Measurements from ENCODE around the gene MGAT4B.
"Not testable (repeated sequence)": the region's sequence is repeated elsewhere in the genome, so short reads cannot be mapped to it uniquely, and the experiment has no call there.

MGAT4B gene

DNA sequence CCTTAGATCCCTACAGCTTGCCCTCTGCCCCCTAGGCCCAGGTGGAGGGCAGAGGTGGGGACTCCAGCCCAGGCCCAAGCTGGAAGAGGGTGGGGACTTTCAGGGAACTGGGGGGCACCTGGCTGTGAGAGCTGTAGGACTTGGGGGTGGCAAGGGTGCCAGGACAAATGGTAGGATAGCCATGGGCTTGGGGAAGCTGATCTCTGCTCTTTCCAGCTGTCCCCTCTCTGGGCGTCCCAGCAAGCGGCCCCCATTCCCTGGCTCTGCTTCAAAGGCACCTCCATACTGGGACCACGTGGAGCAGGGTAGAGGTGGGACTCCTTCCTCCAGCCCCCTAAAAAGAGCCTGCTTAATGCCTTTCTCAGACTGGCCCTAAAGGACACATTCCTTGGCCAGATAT lies 12.5 kb downstream of the MGAT4B start:
- DNase-seq: no peak

DNA sequence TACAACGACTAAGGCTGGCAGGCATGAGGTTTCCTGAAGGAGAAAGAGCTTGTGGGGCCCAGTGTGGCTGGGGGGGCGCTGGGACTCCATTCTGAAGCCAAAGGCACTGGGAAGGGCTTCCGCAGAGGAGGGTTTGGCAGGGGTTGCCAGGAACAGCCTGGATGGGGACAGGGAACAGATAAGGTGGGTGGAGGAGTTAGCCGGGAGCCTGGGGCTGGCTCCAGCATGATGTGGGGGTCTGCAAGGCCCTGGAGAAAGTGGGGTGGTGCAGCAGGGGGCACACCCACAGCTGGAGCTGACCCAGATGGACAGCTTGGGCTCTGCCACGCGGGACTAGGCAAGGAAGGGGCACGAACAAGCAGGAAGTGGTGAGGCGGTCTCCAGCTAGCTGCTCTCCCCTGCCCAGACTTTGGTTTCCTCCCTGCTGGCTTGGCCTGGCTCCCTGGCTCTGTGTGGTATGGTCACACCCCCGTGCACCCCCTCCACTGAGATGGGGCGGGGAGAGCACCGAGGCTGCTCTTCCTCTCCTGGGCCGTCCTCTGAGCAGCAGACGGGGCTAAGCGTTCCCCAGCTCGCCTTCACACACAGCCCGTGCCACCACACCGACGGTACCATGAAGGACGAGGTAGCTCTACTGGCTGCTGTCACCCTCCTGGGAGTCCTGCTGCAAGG lies 13.1 kb downstream of the MGAT4B start, which contains the start of gene LTC4S:
LTC4S (plus strand) TSS at position 519 of the 672 bp plus-strand sequence; CDS start at position 614, 95 bp downstream.
- DNase-seq: peak; percentile 48

DNA sequence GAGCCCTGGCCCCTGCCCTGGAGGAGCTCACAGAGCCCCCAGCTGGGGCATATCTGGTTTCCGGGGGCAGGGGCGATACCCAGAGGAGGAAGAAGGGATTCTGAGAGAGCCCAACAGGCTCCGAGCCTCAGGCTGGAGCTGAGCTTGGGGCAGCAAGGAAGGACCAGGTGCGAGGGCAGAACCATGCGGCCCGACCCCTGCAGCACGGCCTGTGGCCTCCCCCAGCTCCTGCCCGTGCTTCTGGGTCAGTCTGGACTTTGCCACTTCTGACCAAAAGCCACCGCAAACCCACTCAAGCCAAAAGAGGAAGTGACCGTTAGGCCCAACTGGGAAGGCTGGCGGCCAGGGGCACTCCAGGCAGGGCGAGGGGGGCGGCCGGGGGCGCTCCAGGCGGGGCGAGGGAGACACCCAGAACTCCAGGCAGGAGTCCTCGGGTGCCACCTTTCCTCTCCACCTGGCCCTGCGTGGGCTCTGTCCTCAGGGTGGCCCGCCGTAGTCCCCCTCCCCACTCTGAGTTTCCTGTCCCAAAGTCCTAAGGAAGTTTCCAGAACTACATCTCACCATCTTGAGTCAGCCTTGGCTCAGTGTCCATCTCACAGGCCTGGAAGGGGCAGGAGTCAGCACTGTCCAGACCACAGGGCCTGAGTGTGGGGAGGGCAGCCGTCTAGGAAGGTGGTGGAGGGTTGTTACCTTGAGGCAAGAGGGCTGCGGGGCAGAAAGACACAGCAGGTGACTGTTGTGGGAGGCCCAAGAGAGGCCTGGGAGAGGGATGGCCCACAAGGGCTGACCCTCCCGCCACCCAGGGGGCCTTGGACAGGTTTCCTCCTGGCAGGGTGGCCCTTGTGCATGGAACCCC lies 13.8 kb downstream of the MGAT4B start:
- no peak for DNase-seq

DNA sequence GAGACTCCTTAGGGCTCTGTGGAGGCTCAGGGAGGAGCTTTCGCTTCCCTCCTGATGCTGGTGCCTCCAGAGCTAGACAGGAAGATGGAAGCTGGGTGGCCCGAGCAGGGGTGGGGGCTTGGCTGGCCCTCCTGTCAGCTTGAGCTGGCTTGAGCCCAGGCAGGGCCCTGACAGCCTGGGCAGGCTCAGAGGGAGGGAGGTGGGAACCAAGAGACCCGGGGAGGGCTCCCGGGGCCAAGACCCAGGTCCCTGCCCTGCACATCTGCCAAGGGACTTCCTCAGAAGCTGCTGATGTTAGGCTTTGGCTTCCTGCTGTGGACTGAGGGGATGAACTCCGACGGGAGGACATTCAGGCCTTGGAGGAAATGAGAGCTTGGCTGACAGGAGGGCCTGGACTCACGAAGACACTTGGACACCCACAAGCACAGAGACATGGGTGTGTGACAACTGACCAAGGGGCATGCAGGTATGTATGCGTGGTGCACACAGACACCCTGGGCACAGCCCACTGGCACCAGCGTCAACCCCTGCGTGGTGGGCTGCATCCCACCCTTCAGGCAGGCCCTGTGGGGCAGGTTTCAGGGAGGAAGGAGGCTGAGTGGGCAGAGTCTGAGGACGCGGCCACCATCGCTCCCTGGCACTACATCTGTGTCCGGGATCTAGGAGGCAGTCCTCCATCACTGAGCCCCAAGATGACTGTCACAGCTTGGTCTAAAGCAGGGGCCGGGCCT lies 14.6 kb downstream of the MGAT4B start:
- DNase-seq: no peak

DNA sequence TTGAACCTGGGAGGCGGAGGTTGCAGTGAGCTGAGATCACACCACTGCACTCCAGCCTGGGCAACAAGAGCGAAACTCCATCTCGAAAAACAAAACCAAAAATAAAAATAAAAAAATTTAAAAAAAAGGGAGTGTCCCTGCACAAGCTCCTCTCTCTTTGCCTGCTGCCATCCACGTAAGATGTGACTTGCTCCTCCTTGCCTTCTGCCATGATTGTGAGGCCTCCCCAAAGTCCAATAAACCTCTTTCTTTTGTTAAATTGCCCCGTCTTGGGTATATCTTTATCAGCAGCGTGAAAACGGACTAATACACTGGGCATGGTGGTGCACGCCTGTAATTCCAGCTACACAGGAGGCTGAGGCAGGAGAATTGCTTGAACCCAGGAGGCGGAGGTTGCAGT lies 17.4 kb downstream of the MGAT4B start:
- not testable (repeated sequence) for DNase-seq

DNA sequence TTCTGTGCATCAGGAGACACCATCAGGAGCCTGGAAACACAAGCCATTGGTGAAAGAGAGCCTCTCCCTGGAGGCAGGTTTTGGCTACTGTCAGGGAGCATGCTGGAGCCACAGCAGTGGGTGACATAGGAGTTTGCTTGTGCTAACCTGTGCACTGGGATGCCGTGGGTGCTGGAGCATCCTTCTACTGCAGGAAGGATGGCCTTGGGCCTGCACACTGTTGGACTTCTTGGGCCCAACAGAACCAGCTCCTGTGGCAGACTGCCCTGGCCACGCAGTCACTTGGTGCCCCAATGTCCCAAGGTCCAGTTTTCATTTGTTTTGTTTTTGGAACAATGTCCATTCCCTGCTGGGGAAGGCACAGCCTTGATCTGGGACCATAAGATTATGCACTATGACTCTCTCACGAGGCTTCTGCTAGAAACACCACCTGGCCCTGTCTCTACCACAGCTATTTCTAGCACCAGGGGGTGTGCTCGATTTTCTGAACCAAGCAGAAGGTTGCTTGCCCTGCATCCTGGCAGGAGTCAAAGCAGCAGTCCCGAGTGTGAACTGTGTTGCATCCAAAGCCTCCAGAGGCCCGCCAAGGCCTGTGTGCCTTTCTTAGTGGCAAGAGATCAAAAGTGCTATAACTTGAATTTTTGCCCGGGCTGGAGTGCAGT lies 18.3 kb downstream of the MGAT4B start:
- no peak for DNase-seq

DNA sequence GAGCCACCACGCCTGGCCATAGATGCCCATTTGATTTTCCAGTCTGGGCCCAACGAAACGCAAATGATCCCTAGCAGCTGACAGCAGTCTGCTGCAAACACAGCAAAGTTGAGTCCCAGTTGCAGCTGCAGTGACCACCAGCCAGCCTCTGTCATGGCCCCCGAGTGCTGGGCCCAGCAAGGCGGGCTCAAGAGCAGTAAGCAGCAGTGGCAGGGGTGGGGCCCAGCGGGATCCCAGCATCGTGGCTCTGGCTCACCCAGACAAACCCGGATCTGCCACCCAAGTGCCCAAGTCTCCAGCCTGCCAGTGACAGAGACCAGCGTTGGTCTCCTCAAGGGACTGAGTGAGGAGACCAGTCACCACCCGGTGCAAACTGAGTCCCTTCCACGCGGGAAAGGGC lies 19.8 kb downstream of the MGAT4B start:
- no peak for DNase-seq

DNA sequence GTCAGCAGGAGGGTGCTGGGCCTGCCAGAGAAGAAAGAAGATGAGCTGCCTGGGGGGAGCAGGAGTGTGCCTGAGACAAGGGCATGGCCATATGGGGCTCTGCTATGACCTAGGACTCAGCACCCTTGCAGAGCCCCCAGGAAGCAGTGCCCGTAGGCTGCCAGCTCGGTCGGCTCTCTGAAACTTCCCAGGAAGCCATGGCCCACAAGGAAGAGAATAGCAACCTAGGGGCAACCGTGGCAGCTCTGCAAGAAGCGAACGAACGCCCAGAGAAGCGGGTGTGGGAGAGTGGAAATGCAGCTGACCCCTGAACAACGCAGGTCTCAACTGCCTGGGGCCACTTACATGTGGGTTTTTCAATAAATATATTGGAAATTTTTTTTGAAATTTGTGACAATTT lies 23.5 kb downstream of the MGAT4B start:
- DNase-seq: no peak

DNA sequence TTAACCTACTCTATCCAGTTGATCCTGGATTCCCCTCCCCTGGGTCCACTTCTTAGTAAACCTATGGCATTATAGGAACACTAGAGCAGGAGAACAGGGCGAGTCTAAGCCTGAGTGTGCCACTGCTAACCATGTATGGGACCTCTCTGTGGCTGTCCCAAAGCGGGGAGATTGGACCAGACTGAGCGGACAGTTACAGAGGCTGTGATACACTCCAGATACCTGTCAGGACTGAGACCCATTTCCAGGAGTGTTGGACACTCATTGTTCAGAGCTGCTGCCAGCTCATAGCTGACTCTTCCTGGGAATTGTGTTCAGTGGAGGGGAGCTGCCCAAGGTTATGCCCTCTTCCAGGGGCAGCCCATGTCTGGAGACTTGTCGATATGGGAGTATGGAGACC lies 24.8 kb downstream of the MGAT4B start:
- no peak for DNase-seq

DNA sequence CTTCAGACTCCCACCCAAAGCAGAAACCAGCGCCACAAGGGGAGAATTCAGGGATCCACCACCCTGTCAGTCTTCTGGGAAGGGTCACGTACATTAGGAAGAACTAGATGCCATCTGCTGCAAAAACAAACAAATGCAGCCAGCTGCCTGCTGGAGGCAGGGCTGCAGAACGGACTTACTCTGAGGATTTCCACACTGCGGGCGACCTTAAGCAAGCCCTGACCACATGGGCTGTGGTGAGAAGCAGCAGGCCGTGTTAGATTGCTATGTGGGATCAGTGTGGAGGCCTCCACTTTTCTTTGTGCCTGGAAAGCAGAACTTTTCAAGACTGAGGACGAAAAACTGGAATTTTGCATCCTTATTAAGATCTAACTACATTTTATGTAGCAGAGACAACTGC lies 26.3 kb downstream of the MGAT4B start:
- DNase-seq: no peak

DNA sequence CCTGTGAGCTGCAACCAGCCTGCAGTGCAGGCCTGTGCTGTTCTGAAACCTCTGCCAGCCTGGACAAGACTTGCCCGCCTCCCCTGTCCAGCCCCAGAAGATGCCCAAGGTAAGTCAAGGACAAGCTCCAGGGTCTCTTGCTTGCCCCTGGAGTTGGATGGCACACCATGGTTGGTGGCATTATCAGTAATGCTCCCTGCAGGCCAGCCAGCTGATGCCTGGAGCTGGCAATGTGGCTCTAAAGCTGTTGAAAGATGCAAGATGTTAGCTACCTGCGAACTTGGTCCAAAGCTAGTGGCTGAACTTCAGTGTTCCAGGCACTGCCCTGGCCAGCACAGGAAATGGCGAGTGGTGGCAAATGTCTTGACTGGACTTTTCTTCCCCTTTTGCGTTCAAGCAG lies 26.8 kb downstream of the MGAT4B start:
- no peak for DNase-seq

DNA sequence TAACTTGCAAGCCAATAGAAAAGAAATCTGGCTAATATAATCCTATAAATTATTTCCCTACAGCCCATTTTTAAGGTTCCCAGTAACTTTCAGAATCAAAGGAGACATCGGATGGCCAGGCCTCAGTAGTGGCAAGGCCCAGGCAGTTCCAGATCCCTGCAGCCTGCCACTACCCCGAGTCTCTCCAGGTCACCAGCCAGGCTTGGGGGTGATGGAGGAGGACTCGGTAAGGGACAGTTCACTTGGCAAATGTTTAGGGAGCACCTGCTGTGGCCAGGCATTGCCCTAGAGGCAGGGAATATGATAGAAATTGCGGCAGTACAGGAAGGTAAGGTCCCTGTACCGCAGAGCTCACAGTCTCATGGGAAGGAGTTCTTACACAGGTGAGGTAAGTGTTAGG lies 28.1 kb downstream of the MGAT4B start:
- no peak for DNase-seq

DNA sequence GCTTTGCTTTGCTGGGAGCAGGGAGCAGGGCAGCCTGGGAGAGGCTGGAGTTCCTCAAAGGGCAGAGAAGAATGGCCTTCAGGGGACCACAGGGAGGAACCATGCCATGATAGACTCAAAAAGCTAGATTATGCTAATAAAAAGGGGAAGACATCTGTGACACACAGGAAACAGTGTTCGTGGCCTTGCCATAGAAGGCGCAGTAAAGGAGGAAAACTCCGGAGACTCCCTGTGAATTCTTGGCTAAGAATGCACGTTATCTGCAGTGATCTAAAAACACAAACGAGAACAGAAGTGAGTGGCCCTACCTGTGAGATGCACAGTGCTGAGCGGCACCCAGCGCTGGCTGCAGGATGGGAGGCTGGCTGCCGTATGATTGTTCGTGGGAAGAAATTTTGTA lies 28.8 kb downstream of the MGAT4B start:
- DNase-seq: no peak

DNA sequence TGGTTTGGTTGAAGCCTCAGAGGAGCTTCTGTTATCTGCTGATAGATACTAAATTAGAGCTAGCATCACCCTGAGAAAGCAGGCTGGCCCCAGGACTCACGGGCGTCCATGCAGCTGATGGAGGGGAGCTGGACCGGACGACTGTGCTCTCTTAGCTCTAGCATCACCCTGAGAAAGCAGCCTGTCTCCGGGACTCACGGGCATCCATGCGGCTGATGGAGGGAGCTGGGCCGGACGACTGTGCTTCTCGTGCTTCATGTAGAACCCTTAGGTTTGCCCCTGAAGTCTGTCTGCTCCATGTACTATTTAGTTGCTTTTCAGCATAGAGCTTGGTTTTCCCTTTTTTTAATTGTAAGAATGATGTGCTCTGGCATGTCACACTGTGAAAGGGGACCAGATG lies 29.2 kb downstream of the MGAT4B start:
- DNase-seq: no peak

DNA sequence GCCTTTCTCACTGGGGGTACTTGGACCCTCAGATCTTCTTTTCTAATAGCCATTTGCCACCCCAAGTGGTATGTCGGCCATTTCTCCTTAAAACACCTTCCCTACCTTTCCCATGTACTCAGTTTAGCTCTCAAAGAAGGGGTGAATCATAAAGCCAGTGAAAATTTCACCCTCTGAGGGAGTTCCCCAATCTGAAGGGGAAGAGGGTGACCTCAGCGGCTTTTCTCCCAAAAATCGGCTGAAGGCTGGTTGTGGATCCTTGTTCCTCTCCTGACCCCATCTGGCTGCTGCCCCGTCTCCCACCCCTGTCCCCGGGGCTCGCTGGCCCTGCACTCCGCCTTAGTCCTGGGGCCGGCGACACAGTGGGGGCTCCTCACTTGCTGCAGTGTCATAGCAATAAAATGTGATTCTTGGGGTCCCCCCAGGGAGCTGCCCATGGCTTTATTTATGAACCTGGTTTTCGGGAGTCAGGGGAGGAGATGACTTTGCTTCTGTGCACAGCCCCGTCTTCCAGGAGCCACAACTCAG lies 30.2 kb downstream of the MGAT4B start:
- DNase-seq: no peak

DNA sequence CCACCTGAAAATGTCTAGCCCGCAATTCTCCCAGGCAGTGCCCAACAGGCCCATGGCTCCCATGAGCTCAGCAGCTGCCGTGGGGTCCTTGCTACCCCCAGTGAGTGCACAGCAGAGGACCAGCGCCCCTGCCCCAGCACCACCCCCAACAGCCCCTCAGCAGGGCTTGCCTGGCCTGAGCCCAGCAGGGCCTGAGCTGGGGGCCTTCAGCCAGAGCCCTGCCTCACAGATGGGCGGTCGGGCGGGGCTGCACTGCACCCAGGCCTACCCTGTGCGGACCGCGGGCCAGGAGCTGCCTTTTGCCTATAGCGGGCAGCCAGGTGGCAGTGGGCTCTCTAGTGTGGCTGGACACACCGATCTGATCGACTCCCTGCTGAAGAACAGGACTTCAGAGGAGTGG lies 32.2 kb downstream of the MGAT4B start:
- DNase-seq: no peak

DNA sequence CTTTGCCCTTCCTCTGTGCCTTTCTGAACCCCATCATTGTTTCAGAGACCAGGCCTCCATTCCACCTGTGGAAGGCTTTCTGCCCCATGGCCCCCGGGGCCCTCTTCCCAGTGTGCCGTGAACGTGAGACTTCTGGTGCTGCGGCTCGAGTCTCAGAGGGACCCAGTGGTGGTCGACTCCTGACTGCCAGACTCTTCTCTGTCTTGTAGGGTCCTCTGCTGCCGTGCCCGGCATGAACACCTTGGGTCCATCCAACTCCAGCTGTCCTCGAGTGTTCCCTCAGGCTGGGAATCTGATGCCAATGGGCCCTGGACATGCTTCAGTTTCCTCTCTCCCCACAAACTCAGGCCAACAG lies 33.0 kb downstream of the MGAT4B start:
- no peak for DNase-seq

DNA sequence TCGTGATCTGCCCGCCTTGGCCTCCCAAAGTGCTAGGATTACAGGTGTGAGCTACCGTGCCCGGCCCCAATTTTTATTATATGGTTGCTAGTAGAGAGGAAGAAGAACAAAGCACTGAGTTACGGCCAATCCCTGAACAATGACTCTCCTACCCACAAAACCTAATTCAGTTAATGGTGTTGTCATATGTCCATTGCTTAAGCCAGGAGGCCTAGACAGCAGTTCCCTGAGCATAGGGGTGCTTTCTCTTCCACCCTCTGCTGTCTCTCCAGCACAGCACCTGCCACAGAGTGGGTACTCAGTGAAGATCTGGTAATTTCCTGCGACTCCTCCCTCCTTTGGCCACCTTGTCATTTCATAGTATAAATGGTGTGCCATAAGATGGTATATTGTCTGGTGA lies 34.3 kb downstream of the MGAT4B start:
- DNase-seq: no peak

DNA sequence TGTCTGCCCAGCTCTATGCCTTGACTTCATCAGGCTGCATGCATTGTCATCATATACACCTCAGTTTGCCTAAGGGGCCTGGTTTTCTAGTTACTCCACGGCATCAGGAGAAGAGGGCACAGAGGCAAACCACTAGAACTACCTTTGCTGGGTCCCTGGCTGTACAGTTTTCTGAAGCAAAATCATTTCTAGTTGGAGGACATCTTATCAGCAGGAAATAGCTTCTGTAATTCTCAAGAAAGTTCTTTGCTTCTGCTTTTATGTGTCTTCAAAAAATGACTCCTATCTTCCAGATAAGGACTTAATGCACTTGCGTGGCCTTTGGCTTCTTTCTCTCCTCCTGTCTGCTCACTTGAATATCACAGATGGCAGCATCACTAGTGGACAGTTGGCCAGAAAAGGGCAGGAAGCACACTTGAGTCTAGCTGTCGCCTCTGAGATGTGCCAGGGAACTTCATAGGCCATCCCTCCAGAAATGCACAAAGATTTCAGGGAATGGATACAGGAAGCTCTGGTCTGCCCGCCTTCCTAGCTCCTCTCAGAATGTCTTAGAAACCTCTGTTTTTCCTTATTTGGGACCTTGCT lies 35.3 kb downstream of the MGAT4B start:
- no peak for DNase-seq

DNA sequence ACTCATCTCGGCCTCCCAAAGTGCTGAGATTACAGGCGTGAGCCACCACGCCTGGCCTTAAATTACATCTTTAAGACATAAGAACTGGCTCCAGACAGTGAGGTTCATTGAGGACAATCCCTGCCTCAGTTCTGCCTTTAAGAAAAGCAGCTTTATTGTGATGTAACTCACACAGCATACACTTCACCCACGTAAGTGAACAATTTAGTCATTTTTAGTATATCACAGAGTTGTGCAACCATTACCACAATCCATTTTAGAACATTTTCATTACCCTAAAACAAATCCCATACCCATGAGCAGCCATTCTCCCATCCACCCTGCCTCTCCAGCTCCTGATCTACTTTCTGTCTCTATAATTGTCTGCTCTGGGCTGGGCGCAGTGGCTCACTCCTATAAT lies 36.9 kb downstream of the MGAT4B start:
- no peak for DNase-seq

DNA sequence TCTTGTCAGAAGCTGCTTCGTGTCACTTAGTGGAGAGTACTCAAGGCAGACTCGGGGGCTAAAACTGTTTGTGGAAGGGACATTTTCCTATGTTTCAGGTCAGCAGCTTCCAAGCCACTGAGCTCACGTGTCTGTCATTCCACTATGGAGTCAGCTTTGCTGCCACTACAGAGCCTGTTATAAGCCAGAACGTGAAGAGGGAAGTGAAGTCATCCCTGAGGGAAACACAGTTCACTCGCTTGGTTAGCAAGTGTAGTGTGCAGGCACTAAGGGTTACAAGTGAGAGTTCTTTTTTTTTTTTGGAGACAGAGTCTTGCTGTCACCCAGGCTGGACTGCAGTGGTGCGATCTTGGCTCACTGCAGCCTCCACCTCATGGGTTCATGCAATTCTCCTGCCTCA lies 37.4 kb downstream of the MGAT4B start:
- no peak for DNase-seq

DNA sequence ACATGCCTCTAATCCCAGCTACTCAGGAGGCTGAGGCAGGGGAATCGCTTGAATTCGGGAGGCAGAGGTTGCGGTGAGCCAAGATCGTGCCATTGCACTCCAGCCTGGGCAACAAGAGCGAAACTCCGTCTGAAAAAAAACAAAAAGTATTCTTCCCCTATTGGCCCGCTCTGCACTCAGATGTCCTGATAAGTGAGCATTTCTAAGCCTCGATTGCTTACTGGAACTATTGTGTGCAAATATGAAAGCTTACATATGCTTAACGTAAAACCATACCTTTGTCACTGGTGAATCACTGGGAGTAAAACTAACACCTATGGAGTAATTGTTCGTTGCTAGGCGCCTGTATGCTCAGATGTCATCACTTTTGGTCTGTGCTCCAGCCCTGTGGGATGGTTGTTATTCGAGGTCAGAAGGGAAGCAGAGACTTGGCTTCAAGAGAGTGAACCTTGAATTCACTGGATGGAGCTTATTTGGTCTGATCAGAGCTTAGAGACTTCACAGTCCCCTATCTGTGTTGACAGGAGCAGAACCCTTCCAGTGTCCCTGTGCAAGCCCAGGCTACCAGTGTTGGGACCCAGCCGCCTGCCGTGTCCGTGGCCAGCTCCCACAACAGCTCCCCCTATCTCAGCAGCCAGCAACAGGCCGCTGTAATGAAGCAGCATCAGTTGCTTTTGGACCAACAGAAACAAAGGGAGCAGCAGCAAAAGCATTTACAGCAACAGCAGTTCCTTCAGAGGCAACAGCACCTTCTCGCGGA lies 38.2 kb downstream of the MGAT4B start:
- DNase-seq: peak; percentile 48

All from activated CD4-positive, alpha-beta T cell treated with anti-CD3 and anti-CD28 coated beads for 48 hours (primary cell).